Caki2 (cell line): ENCODE measurements around the gene RHCE. TPM values are rescaled to one million over a fixed set of nuclear protein-coding genes. Genes with fewer than 3 reads are reported as not detected.
"Not testable (repeated sequence)": the region's sequence is repeated elsewhere in the genome, so short reads cannot be mapped to it uniquely, and the experiment has no call there.

ENCODE experiments used
- DNase-seq: peaks from one replicate; pipeline ENCODE4 v3.0.0-alpha.2; 2015; ENCODE audit warnings: low read depth
- in situ Hi-C: cut with HindIII; loops from 2 replicates; pipeline ENCODE4 v1.10.0; 2016; ENCODE audit warnings: low sequenced_read_pairs, low pct_unique_long_range_greater_than_20kb, mixed read lengths
- total RNA-seq: library from RNA; depleted of rRNA; stranded (reverse); fragments of >200 nt; shearing (Covaris generic); gene quantifications from 2 replicates; pipeline ENCODE4 v1.2.3, GENCODE V29; 2014; ENCODE audit warnings: low replicate concordance; rRNA removed

Gene RHCE
- 0.68 TPM in 1 of 2 replicates, not detected in the other for total RNA-seq

DNA sequence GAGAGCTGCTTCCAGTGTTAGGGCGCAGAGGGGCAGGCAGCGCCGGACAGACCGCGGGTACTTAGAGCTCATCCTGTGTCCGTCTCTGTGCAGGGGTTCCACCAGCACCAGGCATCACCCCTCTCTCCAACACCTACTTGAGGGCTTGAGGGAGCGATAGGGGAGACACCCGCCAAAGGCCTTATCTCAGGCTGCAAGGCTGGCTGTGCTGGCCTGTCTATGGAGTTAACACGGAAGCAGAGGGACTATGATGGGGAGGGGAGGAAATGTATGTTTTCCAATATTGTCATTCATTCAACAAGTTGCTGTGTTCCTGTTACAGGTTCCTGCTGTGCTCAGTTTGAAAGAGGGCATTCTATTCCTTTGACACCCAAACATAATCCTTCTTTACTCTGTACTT is at the start of gene RHCE:
Gene RHCE, minus strand, starts transcription at position 111 of the 400 bp plus-strand sequence. Its CDS starts 39 bp downstream, at position 72.
- DNase-seq, in situ Hi-C loops: not testable (repeated sequence)

DNA sequence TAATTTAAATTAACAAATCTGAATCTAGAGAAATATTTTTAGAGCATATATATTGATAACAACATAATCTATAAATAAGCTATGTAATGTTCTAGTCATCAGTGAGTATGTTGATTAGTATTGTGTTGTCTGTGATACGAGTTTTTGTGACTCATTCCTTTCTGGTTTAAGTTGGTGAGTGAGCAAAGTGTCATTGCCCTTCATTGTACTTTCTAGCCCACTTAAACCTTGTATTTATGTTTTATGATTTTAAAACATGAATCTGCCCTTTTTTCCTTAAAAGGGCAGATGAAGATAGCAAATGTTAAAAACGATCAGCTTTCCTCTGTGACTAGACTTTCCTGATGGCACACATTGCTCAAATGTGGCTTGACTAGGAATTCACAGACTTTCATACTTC is 48.6 kb upstream of the RHCE start:
- in situ Hi-C loops, result no loop called here

DNA sequence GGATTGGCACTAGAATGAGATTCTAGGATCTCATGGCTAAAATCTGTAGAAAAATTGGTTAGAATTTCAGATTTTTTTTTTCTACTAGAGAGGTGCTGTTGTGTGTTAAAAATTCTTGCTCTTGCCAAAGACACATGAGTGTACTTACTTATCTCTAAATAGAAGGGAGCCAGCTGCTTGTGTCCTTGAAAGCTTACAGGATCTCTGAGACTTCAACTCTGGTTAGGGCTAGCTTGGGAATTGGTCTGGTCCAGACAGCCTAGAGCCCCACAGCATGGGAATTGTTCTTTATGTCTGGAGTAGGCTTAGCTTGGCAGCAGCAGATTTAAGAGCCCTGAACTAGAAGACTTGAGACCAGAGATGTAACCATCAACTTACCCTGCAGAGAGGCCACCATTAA is 47.4 kb upstream of the RHCE start:
- in situ Hi-C loops, result no loop called here

More for the DNA sequence above, 48.6 kb upstream of the RHCE start:
- no peak for DNase-seq

DNA sequence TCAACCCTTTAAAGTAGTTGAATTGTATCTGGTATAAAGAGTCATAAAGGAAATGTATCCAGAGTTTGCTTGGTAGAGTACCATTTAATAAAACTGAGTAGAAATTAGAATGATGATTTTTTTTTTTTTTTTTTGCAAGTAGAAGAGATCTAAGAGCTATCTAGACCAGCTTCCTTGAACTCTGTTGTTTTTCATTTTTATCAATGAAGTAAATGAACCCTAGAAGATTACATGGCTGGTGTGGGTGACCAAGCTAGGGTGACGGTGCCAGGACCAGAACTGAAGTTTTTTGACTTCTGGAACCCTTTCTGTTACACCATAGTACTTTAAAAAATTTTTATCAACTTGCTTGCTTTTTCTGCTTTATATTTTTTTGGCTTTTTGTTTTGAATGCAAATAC is 47.0 kb upstream of the RHCE start:
- in situ Hi-C loops, result no loop called here
- DNase-seq, result no peak

More for the DNA sequence above, 47.4 kb upstream of the RHCE start:
- no peak for DNase-seq

DNA sequence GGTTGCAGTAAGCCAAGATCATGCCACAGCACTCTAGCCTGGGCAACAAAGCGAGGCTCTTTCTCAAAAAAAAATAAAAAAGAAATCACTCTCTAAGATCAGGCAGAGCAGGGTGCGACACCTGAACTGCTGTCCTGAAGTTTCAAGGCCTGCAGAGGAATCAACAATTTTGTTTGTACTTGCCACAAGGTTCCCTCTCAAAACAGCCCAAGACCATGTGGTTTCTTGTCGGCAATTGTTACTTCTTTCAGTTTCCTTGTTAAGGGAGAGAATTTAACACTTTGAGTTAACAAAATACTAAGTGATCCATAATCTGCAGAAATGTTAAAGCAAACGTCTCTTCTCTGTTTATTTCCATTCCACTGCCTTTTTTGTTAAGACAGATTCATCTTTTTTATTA is 46.6 kb upstream of the RHCE start:
- in situ Hi-C loops, result no loop called here
- no peak for DNase-seq

DNA sequence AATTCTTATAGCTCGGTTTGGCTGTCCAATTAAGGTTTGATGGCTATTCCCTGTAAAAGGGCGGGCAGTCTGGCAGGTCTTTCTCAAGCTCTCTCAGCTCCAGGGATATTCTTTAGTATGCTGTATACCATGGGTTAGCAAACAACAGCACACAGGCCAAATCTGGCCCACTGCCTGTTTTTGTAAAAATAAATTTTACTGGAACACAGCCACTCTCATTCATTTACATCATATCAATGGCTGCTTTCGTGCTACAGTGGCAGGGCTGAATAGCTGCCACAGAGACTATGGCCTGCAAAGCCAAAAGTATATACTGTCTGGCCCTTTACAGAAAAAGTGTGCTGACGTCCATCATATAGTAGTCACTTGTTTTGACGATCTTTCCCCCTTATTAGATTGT is 42.1 kb upstream of the RHCE start:
- in situ Hi-C loops, result no loop called here
- DNase-seq, result no peak

DNA sequence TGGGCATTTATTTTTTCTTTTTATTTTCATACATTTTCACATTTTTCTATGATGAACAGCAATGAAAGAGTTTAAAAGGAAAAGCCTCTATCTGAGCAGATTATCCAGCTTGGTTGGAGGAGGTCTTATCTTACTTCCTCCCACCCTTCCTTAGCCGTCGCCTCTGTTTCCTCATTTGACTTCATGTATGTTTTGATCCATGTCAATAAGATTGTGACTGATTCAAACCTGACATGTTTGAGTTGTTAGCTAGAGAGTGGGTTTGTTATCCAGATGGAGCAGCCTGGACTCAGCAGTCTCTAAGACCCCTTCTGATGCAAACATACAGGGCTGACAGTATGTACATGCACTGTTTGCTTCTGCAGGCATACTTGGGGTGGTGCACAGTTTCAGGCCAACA is 41.2 kb upstream of the RHCE start:
- no peak for DNase-seq
- in situ Hi-C loops, result no loop called here

DNA sequence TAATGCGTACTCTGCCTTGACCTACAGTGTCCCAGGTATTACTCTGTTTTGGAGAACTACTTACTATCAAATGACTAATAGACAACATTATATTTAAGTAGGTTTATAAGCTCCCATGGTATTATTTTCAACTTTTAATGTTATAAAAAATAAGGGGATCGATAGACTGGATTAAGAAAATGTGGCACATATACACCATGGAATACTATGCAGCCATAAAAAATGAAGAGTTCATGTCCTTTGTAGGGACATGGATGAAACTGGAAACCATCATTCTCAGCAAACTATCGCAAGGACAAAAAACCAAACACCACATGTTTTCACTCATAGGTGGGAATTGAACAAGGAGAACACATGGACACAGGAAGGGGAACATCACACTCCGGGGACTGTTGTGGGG is 40.2 kb upstream of the RHCE start:
- in situ Hi-C loops, DNase-seq: not testable (repeated sequence)

DNA sequence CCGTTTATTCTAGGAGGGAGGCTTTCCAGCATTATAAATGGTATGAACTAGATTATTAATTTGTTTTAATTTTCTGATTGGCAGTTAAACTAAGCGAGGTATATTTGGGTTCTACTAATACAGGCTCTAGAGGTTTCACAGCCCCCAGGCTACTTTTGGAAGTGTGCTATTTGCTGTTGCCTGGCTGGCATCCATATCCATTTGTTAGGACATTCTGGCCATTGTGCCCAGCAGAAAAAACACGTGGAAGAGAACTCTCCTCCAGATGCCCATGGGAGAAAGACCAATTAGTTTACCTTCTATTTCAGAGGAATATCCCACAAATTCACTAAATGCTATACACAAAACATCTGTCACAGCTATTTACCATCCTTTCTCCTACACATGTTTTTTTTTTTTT is 39.4 kb upstream of the RHCE start:
- DNase-seq, result no peak
- in situ Hi-C loops, result no loop called here

DNA sequence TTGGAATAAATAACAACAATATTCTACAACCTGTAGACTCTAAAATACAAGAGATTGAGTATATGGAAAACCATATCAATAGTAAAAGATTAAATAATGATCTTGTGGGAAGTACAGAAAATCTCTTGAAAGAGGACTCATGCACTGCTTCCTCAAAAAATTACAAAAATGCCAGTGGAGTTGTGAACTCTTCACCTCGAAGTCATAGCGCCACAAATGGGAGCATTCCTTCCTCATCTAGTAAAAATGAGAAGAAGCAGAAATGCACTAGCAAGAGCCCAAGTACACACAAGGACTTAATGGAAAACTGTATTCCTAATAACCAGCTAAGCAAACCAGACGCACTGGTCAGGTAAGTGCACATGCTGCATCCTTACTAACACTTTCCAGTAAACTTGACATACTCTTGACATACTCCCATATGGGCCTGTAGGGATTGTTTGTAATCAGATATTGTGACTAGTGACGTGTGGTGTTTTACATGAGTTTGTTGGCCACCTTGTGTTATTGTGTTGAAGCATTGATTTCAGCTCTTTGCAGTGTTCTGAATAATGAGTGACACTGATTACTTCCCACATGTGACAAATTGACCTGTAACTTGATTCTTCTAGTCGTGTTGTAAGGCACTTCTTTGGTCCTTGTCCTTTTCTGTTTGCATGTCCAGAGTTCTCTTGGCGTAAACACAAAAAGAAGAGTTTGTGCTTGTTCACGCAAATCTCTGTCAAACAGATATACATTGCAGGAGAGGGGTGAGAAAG is 38.1 kb upstream of the RHCE start:
- DNase-seq, result no peak
- in situ Hi-C loops, result no loop called here

DNA sequence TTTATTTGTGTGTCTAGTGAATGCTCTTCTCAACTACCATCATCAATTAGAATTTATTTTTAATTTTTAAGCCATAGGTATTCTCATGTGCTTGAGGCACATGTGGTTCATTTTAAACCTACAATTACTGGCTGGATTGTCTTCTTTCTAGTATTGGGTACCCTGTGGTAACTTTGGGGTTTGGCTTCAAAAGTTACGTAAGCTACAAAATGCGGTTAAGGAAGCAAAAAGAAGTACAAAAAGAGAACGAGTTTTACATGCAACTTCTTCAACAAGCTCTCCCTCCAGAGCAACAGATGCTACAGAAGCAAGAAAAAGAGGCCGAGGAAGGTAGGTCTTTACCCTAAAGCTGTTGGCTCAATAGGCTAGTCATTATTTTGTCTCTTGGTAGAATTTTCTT is 35.9 kb upstream of the RHCE start:
- no peak for DNase-seq
- in situ Hi-C loops, result no loop called here

DNA sequence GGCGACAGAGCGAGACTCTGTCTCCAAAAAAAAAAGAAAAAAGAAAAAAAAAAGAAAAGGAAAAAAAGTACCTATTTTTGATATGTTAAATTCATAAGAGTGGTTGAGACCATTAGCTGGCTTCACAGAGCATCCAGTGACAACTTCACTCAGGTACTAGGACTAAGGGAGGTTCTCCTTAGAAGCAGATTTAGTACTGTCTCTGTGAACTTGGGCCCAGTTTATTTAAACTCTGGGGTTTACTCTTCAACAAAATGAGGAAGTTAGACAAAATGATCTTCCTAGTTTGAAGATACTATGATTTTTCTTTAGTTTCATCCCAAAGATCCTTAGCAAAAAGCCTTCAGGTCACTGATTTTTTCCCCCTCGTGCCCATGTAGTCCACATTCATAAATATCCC is 31.3 kb upstream of the RHCE start:
- in situ Hi-C loops, result no loop called here

DNA sequence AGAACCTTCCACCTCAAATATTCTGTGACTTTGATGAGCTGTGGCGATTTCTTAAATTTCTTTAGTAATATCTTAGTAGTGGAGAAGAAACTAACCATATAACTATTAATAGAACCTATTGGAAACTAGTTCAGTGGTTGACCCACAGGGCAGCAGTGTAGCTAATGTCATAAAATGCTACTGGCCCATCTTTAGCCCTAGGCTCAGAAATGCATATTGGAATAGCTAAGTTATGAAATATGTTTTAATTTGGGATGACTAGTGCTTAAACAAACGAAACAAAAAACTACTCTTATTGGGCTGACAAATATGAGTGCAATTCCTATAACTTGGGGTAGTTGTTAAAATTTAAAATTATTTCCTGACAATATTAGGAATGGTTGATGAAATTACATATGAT is 30.3 kb upstream of the RHCE start:
- in situ Hi-C loops, result no loop called here
- DNase-seq, result no peak

More for the DNA sequence above, 31.3 kb upstream of the RHCE start:
- DNase-seq, result no peak

DNA sequence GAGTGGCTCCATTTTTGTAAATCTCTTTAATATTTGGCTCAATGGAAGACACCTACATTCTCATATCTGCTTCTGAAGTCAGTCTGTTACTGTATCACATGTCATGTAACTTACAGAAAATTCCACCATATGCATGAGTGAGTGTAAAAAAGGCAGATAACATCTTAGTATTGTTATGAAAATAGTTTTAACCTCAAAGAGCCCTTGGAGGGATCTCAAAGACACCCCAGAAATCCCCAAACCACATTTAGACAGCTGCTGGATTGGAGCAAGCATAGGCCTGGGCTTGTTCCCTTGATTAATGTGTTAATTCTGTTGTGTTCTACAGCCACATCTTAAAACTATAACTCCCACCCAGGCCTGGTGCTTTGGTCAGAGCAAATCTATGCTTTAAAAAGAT is 26.9 kb upstream of the RHCE start:
- in situ Hi-C loops, result no loop called here
- no peak for DNase-seq

DNA sequence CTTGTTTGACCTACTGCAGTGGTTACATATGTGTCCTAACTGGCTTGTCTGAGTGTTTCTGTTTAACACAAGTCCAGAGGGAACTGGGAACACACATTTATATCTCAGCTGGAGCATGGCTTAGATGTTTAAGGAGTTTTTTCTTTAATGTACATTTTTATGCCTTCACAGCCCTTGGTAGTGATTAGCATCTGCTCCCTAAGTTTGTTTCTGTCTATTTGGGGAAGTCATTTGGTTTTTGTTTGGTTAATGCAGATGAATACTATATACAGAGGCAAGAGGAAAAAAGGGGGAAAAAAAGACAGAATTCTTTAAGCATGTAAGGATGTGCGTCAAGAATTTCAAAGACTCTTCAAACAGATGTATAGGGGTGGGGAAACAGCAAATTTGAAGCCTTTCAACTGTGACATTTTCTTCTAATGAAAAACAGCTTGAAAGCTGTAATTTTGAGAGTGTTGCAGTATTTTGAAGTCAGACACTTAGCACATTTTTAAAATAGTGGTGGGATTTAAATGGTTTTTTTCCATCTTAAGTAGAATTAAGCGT is 25.4 kb upstream of the RHCE start:
- in situ Hi-C loops, result no loop called here
- DNase-seq, result no peak

DNA sequence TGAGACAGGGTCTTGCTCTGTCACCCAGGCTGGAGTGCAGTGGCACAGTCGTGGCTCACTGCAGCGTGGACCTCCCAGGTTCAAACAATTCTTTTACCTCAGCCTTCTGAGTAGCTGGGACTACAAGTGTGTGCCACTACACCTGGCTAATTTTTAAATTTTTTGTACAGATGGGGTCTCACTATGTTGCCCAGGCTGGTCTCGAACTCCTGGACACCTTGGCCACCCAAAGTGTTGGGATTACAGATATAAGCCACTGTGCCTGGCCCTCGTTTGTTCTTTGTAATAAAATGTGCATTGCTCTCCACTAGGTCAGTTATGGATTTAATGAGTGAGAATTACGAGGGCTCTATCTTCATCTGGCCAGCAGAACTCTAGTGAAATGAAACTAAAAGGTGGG is 24.0 kb upstream of the RHCE start:
- DNase-seq, in situ Hi-C loops: not testable (repeated sequence)

DNA sequence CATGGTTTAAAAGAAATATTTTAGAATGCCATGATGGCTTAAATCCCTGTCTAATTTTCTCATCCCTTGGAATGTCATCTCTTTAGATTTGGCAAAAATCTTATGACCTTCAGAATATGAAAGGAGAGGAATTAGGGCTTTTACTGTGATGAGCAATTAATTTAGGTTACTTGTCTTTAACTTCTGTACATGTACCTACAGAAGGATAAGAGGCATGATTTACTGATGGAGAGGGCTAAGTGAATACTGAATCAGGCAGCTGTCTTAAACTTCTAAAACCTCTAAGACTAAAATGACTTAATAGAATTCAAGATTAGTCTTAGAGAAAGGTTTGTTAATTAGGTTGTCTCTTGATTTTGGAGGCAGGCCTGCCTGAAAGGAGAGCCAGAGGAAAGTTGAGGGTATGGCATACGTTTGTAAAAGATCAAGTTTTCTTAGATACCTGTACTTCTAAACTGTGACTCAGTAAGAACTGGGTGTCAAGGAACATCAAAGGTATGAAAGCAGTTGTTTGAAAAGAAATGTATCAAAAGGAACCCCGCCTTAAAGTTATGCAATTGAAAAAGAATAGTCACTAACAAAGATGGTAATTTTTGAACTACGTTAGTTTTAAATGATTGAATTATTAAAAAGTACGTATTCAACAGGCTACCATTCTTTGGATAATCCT is 22.5 kb upstream of the RHCE start:
- no peak for DNase-seq
- in situ Hi-C loops, result no loop called here

DNA sequence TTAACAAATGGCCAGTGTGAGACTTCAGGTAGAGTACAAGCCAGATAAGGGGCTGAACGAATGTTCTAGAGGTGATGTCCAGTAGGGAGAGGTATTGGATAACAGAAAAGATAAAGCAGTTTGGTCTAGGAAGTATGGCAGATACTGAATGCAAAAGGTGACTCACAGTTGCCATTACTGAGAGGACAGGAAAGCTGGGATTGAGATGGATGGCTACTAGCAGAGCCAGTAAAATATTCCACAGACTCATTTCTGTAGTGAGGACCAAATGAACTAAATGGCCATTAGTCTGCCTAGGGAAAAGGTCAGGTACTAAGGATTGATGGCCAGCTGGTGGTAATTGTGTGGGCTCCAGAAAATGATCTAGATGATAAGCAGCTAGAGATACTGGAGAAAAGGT is 21.6 kb upstream of the RHCE start:
- peak; percentile 19 for DNase-seq

DNA sequence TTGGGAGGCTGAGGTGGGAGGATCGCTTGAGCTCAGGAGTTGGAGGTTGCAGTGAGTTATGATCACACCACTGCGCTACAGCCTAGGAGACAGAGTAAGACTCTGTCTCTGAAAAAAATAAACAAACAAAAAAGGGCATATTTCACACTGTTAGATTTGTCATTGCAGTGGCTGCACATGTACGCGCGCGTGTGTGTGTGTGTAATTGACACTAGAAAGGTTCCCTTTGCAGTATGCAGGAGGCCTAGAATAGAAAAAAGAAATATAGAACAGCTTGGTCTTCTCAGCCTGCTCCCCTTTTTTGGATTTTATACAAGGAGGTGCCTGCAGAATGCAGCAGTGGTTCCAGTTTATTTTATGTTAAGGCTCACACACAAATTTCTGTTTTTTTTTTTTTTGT is 18.7 kb upstream of the RHCE start:
- no peak for DNase-seq
- in situ Hi-C loops, result no loop called here

More for the DNA sequence above, 21.6 kb upstream of the RHCE start:
- in situ Hi-C loops, result no loop called here
